DMS 273 (cell line): ENCODE results near the gene FBXL4.

Experiments used
- DNase-seq: peaks from one replicate; lab custom pipeline; 2025; ENCODE audit not compliant: unreplicated experiment; lab: John Stamatoyannopoulos, UW

FBXL4 gene

DNA sequence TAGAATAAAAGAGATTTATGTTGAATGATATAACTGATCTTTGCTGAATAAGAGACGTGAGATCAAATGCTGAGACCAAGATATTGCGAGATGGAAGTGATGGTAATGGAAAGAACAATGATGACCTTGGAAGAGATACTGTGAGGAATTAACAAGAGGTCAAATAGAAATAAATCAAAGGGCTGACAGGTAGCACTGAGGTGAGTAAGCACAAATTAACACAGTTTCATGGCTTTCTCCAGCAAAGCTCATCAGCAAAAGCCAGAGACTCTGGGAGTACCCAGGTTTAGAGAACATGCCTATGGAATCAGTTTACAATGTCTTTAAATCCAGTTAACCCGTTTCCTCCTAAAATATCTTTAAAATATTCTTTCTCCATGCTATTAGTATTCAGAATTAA is 60.1 kb downstream of the FBXL4 start:
- no peak for DNase-seq

DNA sequence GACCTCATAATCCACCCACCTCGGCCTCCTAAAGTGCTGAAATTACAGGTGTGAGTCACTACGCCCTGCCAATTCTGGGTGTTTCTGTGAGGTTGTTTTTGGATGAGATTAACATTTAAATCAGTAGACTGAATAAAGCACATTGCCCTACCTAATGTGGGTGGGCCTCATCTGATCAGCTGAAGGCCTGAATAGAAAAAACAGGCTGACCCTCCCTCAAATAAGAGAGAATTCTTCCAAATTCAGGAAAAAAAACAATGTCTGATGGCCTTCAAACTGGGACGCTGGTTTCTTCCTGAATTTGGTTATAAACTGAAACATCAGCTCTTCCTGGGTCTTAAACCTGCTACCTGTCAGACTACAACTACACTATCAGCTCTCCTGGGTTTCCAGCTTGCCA is 62.4 kb downstream of the FBXL4 start:
- no peak for DNase-seq

DNA sequence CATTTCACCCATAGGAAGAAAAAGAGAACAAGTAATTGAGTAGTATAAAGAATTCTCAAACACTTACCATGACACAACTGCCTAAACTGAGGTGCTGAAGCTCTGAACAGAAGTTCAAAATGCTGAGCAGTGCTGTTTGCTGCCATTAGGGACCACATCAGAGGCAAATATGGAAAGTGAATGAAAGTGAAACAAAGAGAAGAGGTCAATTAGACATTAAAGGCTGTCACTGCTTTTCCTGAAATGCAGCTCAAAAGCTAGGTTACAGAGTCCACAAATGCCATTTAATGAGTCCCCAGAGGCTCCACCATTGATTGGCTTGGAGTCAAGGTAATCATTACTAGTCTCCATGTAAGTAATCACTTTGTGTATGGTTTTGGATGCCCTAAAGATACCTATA is 67.3 kb downstream of the FBXL4 start:
- DNase-seq = no peak

DNA sequence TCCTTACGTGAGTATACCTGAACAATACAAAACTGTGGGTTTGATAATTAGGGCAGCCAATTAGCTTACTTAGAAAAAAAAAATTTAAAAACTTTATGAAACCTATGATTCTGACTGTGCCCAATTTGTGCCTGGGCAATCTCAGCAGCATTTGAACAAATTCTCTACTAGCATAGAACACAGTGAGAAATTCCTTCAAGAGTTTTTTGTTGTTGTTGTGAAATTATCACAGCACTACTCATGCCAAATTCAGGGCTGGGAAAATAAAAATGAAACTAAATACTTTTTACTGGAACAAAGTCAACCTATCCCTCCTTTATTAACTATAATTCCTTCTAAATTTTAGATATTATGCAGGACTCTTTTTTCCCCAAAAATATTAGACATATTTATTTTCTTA is 70.5 kb downstream of the FBXL4 start:
- no peak for DNase-seq

DNA sequence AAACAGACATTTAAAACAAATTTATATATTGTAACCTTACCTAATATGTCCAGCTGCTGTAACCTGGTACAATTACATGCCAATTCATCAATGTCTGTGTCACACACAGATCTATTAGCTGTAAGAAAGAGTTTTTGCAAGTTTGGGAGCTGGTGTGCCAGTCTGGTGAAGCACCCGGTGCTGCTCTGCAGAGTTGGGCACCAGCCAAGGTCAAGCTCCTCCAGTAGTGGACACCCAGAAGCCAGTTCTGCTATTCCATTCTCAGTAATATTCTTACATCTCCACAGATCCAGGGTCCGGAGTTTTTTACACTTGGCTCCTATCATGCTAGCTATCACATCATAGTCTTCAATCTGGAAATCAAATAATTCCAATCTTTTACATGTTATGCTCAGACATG is 72.4 kb downstream of the FBXL4 start:
- no peak for DNase-seq

DNA sequence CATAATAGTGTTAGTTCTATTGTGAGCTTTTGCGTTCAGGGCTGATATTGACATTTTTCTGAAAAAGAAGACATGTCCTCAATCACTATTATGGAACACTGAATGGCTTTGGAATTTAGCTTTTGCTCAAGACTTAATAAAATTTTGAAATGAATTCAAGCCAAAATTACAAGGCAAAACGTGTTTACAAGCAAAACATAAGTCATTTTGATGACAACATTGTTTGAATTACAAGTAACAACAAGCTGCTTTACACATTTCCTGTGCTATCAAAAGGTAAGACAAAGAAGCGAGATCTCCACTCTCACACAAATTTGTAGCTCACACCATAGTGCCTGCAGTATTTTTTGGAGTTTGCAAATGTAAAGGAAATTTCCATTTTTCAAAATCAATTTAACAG is 75.9 kb downstream of the FBXL4 start:
- no peak for DNase-seq

DNA sequence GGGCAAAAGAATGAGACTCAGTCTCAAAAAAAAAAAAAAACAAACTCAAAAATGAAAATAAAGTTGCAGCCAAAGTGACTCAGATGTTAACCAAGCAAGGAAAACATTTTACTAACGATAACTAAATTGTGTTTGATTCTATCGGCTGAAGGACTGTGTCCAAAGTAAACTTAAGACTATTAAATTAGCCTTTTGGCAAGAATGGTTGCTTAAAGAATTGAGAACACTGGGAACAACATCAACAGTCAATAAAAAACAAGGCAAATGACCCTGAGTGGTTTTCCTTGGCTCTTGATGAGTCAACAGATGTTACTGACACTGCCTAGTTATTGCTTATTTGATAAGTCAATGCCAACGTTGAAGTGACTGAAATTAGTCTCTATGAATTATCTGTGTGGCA is 76.7 kb downstream of the FBXL4 start:
- DNase-seq = no peak

DNA sequence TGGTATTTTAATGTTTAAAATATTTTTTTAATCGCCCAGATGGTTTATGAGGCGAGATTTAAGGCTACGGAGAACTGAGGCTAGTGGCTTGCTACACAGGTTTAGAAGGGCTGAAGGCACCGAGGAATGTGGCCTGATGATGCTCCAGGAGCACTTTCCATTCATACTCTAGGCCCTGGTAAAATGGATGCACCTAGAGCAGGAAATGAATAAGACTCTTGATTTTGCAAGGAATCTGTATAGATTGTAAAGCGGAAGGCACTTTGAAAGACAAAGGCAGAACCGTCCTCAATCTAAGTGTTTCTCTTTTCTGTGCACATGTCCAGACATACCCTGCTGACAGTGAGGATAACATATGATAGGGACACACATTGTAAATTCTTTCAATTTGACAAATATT is 83.2 kb downstream of the FBXL4 start:
- no peak for DNase-seq

DNA sequence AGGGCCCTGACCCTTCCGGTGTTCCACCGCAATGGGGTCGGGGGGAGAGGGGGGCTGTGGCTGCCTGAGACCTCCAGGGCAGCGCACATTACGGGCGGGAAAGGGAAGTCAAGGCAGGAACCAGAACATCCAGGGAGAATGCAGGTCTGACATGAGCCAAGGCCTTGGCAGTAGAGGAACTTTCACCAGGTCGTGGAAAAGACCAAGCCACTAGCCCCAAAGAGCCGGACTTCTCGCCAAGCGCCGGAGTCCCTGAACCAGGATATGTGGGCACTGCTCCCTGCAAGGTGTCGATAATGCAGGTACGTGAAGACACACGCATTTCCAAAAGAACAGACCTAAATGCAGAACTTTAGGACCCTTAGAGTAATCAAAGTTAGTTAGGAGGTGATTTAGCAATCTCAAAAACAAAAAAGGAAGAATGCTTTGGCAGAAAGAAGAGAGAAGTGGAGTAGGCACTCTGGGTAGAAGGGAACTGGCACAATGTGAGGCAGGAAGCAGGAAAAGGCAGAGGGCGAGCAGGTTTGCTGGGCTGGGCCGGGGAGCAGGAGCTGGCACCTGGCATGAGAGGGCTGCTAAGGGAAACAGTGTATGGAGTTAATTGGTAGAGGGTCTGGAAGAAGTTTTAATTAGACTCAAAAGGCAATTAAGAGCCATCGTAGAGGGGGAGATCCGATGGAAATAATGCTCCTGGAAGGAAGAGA is 99.1 kb downstream of the FBXL4 start:
- DNase-seq = no peak

DNA sequence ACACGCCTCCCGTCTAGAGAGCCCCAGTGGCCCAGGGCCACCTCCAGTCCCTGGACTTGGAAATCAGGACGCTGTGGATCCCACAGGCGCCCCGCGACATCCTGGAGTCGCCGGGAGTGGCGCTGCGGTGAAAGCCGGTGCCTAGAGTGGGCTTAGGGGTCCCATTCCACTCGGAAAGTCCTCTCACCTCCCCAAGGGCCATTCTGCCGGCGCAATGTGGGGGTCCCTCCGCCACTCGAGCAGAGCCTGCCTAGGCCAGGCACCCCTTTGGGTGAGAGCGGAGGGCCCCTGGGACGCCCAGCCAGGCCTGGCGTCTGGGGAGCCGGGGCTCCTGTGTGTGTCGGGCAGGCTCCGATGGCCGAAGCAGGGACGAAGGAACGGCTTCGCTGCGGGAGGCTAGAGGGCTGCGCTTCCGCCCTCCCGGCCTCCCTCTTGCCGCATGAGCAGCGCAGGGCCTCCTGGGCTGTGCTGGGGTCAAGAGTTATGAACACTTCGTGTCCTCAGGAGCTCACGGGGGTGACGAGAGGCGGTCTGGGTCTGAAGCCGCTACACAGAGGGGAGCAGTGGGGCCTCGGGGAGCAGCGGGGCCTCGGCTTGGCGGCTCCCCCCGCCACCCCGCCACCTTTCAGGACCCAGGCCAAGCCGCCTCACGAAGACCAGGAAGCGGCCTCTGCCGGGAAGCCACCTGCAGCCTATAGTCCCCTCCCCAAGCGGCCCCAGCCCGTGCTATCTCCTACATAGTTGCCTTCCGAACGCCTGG is 99.8 kb downstream of the FBXL4 start:
- no peak for DNase-seq

DNA sequence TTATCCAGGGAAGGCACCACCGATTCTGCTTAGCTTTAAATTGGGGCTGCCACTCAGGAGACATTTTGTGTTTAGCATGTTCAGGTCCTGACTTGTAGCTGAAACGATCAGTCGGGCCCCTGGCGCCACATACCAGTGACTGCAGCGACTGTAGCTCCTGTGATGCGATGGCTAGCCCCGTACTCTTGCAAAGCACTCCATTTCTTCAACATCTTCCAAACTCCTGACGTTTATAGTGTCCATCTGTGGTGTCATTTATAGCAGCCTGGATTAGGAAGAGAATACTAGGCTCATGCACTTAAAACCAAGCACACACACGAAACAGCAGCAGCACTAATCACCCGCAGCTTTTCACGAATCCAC is 100.3 kb downstream of the FBXL4 start:
- DNase-seq = no peak

DNA sequence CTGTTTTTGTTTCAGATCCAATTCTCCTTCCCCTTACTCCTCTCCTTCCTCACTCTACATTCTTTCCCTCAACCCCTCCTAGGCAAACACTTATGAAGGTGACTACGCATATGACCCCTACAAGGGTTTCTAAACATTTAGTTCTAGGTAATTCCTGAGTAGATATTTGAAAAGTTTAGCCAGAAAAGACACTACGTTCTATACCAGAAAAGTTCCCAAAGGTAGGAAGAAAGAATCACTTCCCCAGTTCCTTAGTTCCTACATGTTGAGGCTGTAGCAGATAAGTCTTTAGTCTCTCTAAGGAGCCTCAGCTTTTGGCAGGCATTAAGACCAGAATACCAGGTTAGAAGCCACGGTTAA is 101.7 kb downstream of the FBXL4 start:
- no peak for DNase-seq

DNA sequence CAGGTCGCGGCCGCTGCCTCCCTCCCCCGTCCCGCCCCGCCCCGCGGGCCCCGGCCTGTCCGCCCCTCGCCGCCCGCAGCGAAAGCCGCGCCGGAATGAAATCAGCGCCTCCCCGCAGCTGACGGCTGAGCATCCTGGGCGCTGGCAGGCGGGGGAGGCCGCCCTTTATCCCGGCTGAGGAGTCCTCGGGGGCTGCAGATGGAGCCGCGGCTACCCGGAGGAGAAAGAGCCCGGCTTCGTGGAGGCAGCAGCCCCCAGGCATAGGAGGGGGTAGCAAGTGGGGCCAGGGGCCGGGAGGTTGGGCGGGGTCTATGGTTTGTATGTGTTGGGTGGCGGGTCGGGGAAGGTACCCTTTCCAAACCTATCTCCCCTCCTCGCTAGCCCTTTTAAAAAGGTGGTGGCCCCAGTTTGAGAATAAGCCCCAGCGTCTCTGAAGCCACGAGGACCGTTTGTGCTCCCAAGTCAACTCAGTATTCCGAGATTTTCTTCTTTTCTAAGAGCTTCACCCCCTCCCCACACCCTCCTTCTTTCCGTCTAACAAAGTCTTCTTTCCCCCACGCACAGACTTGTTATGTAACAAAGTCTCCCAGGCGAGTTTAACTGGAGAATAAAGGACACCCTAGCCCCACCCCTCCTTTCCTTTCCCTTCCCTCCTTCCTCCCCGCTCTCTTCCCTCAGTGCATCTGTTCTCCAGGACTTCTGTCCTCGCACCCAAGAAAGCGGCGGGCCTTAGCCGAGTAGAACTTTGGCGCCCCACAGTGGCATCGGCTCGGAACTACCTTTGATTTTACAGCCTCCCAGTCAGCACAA is 102.3 kb downstream of the FBXL4 start:
- peak; percentile 94 for DNase-seq

DNA sequence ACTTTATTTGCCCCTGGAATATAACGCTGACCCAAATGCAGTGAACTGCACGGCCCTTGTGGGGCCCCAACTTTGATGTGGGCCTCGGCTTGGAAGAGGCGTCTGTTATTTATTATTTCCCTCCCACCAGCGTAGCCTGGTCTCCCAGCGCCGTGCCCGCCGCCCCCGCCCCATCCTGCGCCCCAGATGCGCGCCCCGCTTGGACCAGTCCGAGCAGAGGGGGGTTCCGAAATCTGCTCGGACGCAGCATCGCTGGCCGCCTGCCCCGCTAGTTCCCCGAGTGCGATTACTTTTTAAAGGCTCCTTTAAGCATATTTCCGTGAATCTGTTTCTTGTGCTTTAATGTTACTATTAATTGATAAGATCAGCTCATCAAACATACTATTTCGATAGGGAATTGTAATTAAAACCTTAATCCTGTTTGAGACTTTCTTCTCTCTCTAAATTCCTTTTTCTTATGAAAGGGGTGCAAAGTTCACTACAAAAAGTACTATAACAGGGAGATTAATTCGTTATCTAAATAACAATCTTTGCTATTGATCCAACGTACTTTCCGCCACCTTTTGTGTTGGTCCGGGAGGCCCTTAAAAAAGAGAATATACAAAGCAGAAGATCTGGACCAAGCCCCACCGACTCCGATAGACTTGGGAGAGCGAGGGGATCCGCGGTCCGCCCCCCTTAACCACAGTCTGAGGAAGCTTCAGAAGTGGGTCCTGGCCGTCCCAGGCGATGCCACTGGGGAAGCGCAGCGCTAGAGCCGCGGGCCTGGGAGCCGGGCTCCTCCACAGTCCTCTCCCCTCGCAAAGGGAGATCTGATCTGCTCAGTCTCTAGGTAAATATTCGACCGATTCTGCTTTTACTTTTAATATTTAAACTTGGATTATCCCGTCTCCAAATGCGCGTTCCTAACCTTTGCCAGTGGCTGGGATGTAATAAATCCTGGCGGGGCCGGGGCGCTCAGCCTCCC is 103.2 kb downstream of the FBXL4 start:
- peak; percentile 58 for DNase-seq

DNA sequence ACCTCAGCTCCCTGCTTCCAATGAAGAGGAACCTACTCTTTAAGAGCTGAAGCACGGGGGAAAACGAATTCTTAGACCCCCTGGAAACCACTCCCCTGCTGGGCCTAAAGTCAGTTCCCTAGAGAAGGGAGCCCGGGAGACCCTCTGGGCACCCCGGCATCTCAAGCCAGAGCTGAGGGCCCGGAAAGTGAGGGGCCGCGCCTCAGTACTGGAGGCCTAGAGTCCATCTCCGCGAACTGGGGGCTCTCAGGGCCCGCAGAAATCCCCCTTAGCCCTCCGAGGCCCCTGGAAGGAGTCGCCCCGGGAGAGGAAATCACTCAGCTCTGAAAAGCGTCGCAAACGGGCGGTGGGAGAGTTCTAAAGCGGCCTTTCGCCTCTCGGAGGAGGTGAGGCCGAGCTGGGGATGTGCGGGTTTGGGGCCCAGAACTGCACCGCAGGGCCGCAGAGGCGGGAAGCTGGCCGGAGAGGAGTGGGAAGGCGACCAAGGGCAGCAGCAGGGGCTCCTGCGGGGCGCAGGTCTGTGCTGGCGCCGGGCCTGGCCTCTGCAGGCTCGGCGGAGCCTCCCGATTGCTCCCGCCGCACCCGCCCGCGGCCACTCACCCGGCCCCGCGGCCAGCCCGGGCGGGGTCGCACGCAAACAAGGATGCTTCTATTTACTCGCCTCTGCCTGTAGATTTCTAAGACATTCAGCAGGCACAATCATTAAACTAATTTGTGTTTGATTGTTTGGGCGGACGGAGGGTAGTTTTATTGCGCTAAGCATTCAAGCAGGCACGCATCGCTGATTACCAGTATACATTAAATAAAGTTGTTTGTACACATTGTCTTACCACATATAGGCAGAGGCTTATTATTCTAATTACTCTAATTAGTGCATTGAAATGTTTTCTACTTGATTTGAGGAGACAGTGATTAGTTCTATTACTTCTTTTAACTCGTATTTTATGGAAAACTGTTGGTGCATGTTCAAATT is 104.2 kb downstream of the FBXL4 start:
- DNase-seq = peak; percentile 27

DNA sequence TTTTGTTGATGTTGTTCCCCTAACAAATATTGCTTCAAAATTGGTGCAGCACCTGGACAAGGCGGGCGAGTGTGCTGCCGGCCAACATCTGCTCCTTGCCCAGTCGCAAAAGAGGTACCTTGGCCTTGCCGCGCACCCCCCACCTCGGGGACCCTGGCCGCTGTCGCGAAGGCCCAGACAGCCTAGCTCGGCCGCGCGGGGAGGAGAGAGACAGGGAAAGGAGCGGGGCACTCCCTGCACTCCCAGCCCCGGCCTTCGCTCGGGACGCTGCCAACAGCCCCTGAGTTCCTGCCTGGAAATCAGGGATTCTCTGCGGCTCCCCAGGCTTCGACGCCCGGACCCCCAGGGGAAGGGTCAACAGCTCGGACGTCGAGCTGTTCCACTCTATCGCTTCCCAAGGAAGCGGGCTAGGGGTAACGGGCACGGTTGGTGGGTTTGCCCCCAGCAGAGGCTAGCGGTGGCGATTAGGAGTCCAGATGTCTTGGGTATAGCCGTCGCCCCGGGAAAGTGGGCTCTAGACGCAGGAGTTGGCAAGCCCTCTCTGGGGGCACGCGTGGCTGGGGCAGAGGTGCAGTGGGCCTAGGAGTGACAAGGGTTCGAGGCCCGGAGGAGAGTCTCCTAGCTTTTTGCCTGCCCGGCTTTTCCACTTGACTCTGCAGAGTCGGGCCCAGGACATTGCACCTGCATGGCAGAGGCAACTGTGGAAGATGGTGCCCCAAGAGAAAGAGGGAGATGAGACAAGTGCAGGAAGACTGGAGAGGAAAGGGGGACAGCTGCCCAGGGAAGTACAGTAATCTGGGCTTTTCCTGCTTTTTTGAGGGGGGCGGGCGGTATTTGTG is 105.2 kb downstream of the FBXL4 start:
- no peak for DNase-seq

DNA sequence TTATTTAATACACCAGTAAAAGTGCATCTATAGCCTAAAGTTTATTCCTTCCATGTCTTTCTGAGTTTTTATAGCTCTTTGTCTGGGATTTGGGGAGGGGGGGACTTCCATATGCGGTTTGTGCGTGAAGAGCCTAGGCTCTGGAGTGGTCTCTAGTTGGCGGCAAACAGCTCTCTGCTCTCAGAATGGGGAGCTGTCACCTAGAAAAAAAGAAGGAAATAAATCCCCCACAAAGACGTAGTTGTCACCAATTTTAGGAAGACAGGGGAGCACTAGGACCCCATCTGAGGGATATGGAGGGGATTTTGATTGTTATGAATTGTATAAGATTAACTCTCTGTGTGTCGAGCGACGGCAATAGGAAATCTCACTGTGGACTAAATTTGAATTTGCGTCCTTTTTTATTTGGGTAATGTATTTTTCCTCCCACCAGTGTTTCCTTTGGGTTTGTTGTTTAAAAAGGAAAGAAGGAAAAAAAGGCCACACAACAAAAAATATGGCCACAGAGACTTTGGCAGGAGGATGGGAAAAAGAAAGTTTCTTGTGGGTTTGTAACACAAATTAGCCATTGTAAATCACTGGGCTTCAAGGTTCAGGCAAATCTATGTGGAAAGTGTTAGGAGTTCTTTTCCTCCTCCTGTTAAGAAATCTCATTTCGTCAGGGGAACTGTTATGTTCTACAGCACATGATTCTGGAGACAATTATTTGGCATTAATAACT is 106.0 kb downstream of the FBXL4 start:
- no peak for DNase-seq

DNA sequence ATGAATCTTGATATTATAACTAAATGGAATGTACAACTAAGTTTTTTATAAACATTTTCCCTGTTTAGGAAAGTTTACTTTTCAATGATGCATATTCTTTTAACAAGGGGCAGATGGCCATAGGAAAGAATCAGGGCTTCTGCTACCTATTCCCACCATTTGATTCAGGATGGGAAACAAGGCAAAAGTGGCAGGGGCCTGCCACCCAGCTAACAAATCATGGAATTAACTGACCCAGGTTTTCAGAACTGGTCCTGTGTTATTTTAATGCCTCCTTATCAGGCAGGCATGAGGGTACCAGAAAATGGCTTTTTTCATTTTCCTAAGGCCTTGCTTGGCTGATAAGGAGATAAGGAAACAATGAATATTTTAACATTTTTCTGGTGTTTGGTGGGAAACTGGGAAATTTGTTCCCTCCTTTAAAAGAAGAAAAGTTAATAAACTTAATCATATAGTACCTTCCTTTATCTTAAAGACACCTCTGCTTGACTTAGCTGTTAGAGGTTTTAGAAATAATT is 106.7 kb downstream of the FBXL4 start:
- no peak for DNase-seq
